ENCODE results near the gene APOBEC3A. TPM values are rescaled to one million over a fixed set of nuclear protein-coding genes. Genes with fewer than 3 reads are reported as not detected.

The APOBEC3A gene
- polyA plus RNA-seq, 1 donor (not counting 4 experiments of a cell fraction or from before 2014, with no cell fraction given), result 0.50 TPM

DNA sequence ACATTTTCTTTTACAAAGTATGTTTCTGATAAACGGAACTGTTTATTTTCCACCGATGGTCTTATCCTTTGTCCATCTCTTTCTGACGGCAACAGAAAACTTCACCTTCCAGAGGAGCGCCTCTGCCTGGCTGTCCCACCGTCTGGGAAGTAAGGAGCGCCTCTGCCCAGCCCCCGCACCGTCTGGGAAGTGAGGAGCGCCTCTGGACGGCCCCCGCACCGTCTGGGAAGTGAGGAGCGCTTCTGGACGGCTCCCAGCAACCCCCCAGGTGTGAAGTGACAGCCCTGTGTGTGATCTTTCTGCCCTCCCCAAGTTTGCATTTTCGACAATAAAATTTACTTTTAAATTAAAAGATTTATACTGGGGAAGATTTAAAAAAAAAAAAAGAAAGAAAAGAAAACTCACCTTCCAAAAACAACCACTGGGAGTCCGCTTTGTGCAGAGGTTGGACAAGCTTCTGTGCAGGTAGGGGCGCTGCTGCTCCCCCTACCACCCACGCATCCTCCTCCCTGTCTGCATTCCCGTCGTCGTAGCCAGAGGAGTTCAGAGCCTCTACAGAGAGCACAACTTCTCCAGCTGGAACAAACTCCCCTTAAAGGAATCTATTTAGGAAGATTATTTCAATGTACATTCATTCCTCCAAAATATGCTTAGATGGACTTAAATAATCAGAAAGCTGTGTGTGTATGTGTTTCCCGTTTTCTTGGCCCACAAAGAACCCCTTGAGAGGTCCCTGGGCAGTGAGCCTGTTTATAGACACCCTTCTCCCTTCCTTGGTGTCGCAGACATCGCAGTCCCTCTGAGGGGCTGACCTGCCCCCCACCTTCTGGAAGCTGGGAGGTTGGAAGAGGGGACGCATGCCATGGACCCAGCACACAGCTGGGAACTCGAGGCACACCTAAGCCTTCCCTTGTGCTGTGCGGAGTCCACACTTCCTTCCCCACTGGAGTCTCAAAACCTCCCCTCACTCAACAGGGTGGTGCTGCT, 23.9 kb downstream of the APOBEC3A start:
- H3K79me2 ChIP-seq (ENCODE audit: control insufficient read depth, insufficient read depth, low read length), result no peaks in the 10 kb centered on the region
- peak overlapping the region in 1 of 3 experiments; percentile 49 for H3K4me3 ChIP-seq (ENCODE audit: control insufficient read depth in 2 of 3, extremely low read depth in 1 of 3, insufficient read depth in 2 of 3, low read depth in 1 of 3, low read length in 3 of 3)
- H3K27ac ChIP-seq (ENCODE audit: control insufficient read depth, insufficient read depth, low read length), result peak overlapping the region; percentile 71
- peak overlapping the region; percentile 61 for H3K9ac ChIP-seq (ENCODE audit: control insufficient read depth, extremely low read depth, insufficient read depth, low read length)
- no peaks in the 10 kb centered on the region for H4K20me1 ChIP-seq (ENCODE audit: control insufficient read depth, extremely low read depth, insufficient read depth, low read length)
- peaks cover 2% of the 10 kb centered on the region for H3K9me3 ChIP-seq (ENCODE audit: control insufficient read depth, low read depth, low read length)
- H3K36me3 ChIP-seq (ENCODE audit: control insufficient read depth in 2 of 2, extremely low read depth in 1 of 2, insufficient read depth in 2 of 2, low read length in 2 of 2), result no peaks in the 10 kb centered on the region
- peak overlapping the region; percentile 78 for H2AFZ ChIP-seq (ENCODE audit: control insufficient read depth, low read length)
- peak overlapping the region; percentile 69 for H3K4me2 ChIP-seq (ENCODE audit: control insufficient read depth, extremely low read depth, insufficient read depth, low read depth, low read length)
- DNase-seq (ENCODE audit: low read depth, low spot score), result no peak
- no peaks in the 10 kb centered on the region for H3K9me1 ChIP-seq (ENCODE audit: control insufficient read depth, extremely low read depth, insufficient read depth, low read length)
- peaks cover 22% of the 10 kb centered on the region for H3K4me1 ChIP-seq (ENCODE audit: control insufficient read depth, extremely low read depth, insufficient read depth, low read length)
- dilution Hi-C loops (cut with MboI; ENCODE audit: extremely low pct_ligation_motif_present, low sequenced_read_pairs), result no loop called here
- no peaks in the 10 kb centered on the region for H3K27me3 ChIP-seq (ENCODE audit: control insufficient read depth, extremely low read depth, insufficient read depth, low read length)
- peak; percentile 13 for FAIRE-seq
- no peak for TF ChIP-seq EZH2 (IDR thresholded peaks at IDR 0.05; ENCODE audit: low read length)
- TF ChIP-seq, protein P1, sequence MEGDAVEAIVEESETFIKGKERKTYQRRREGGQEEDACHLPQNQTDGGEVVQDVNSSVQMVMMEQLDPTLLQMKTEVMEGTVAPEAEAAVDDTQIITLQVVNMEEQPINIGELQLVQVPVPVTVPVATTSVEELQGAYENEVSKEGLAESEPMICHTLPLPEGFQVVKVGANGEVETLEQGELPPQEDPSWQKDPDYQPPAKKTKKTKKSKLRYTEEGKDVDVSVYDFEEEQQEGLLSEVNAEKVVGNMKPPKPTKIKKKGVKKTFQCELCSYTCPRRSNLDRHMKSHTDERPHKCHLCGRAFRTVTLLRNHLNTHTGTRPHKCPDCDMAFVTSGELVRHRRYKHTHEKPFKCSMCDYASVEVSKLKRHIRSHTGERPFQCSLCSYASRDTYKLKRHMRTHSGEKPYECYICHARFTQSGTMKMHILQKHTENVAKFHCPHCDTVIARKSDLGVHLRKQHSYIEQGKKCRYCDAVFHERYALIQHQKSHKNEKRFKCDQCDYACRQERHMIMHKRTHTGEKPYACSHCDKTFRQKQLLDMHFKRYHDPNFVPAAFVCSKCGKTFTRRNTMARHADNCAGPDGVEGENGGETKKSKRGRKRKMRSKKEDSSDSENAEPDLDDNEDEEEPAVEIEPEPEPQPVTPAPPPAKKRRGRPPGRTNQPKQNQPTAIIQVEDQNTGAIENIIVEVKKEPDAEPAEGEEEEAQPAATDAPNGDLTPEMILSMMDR (optimal IDR thresholded peaks at IDR 0.05 in 1 of 3, IDR thresholded peaks at IDR 0.05 in 1 of 3, conservative IDR thresholded peaks at IDR 0.05 in 1 of 3; ENCODE audit: extremely low read depth in 1 of 3, insufficient read depth in 2 of 3, low read length in 3 of 3), result peak; percentile 41 to 52 (median 51)

DNA sequence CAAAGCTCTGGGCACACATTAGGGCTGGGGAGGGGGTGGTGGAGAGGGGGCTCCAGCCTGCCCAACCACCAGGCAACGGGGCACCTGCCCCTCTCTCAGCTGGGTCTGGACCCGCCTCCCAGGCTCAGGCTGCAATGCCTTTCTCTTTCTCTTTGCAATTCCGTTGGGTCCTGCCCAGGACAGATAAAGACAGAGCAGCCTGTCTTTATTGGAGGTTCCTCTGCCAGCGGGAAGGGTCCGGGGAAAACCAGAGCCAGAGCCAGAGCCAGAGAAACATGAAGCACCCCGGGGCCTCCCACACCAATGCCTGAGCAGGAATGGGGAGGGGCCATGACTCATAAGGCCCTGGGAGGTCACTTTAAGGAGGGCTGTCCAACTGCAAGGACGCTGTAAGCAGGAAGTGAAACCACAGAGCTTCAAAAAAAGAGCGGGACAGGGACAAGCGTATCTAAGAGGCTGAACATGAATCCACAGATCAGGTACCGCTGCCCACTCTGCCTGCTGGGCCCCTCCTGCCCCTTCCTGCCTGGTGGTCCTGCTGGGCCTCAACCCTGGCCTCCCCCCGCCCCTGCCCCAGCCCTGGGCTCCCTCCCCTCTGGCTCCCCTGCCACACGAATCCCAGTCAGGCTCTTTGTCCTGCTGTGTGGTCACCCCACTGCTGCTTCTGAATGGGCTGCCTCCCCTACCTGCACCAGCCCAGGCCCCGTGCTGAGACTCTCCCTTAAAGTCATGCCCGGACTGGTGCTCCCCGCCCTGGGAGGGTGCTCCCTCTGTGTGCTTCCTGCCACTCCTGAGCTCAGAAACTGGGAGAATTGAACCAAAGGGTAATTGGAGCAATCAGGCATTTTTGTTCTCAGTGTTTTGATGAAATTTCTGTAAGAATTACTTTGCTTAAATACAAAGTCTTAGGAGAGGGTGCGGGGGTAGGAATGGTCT, 24.9 kb downstream of the APOBEC3A start, which contains the start of gene APOBEC3B:
Gene APOBEC3B, plus strand, starts transcription at position 356 of the 936 bp plus-strand sequence. Its CDS starts 107 bp downstream, at position 463.
- Histone ChIP-seq H3K79me2 (ENCODE audit: control insufficient read depth, insufficient read depth, low read length) (no peaks in the 10 kb centered on the region), H3K4me1 (ENCODE audit: control insufficient read depth, extremely low read depth, insufficient read depth, low read length) (peaks cover 22% of the 10 kb centered on the region), H3K9ac (ENCODE audit: control insufficient read depth, extremely low read depth, insufficient read depth, low read length) (peak within 1 kb of the TSS; percentile 61), H3K4me3 (ENCODE audit: control insufficient read depth in 2 of 3, extremely low read depth in 1 of 3, insufficient read depth in 2 of 3, low read depth in 1 of 3, low read length in 3 of 3) (peak within 1 kb of the TSS in 2 of 3 experiments; percentile 23 to 49), H2AFZ (ENCODE audit: control insufficient read depth, low read length) (peak within 1 kb of the TSS; percentile 78), H4K20me1 (ENCODE audit: control insufficient read depth, extremely low read depth, insufficient read depth, low read length) (no peaks in the 10 kb centered on the region), H3K27ac (ENCODE audit: control insufficient read depth, insufficient read depth, low read length) (peak within 1 kb of the TSS; percentile 71), H3K9me1 (ENCODE audit: control insufficient read depth, extremely low read depth, insufficient read depth, low read length) (no peaks in the 10 kb centered on the region), H3K9me3 (ENCODE audit: control insufficient read depth, low read depth, low read length) (peaks cover 2% of the 10 kb centered on the region), H3K36me3 (ENCODE audit: control insufficient read depth in 2 of 2, extremely low read depth in 1 of 2, insufficient read depth in 2 of 2, low read length in 2 of 2) (no peaks in the 10 kb centered on the region), H3K4me2 (ENCODE audit: control insufficient read depth, extremely low read depth, insufficient read depth, low read depth, low read length) (peak within 1 kb of the TSS; percentile 69), H3K27me3 (ENCODE audit: control insufficient read depth, extremely low read depth, insufficient read depth, low read length) (no peaks in the 10 kb centered on the region)
- FAIRE-seq (peak; percentile 93), DNase-seq (ENCODE audit: low read depth, low spot score) (peak; percentile 32)
- TF ChIP-seq EZH2 (IDR thresholded peaks at IDR 0.05; ENCODE audit: low read length), result no peak
- TF ChIP-seq, protein P1 (optimal IDR thresholded peaks at IDR 0.05 in 1 of 3, IDR thresholded peaks at IDR 0.05 in 1 of 3, conservative IDR thresholded peaks at IDR 0.05 in 1 of 3; ENCODE audit: extremely low read depth in 1 of 3, insufficient read depth in 2 of 3, low read length in 3 of 3), result no peak
- dilution Hi-C loops (cut with MboI; ENCODE audit: extremely low pct_ligation_motif_present, low sequenced_read_pairs), result no loop called here

All from keratinocyte (primary cell).